Measurements from ENCODE around the gene SUN3.

- no peak for TF ChIP-seq NFE2L2 (IDR thresholded peaks at IDR 0.05; ENCODE audit: low read depth, low read length)
- no peak for TF ChIP-seq CTCF (conservative IDR thresholded peaks at IDR 0.05; ENCODE audit: low read depth, low read length)
- TF ChIP-seq RAD21 (IDR thresholded peaks at IDR 0.05; ENCODE audit: low read length), result no peak
- TF ChIP-seq FOS (IDR thresholded peaks at IDR 0.05; ENCODE audit: low read depth, low read length), result no peak
- TF ChIP-seq USF2 (IDR thresholded peaks at IDR 0.05; ENCODE audit: low read depth, low read length), result no peak
- no peak for TF ChIP-seq MAFK (IDR thresholded peaks at IDR 0.05; ENCODE audit: low read depth, low read length)
- TF ChIP-seq POLR2A (IDR thresholded peaks at IDR 0.05; ENCODE audit: low read depth, low read length), result no peak
- no peak for TF ChIP-seq RFX5 (IDR thresholded peaks at IDR 0.05; ENCODE audit: low read depth, low read length)
- TF ChIP-seq BHLHE40 (IDR thresholded peaks at IDR 0.05; ENCODE audit: low read depth, low read length), result no peak
- TF ChIP-seq, protein P1, sequence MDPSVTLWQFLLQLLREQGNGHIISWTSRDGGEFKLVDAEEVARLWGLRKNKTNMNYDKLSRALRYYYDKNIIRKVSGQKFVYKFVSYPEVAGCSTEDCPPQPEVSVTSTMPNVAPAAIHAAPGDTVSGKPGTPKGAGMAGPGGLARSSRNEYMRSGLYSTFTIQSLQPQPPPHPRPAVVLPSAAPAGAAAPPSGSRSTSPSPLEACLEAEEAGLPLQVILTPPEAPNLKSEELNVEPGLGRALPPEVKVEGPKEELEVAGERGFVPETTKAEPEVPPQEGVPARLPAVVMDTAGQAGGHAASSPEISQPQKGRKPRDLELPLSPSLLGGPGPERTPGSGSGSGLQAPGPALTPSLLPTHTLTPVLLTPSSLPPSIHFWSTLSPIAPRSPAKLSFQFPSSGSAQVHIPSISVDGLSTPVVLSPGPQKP (IDR thresholded peaks at IDR 0.05; ENCODE audit: borderline replicate concordance, low read depth, low read length), result no peak
- TF ChIP-seq SMC3 (IDR thresholded peaks at IDR 0.05; ENCODE audit: low read depth, low read length), result no peak
These were observed 10.1 kb upstream of the SUN3 start for GRCh38 chr7:48038815-48039506.
